Urinary bladder (tissue), 4 donors: ENCODE measurements around the gene CXCL8. TPM values are rescaled to one million over a fixed set of nuclear protein-coding genes. Genes with fewer than 3 reads are reported as not detected.

Experiments
- DNase-seq: peaks from one replicate; pipeline ENCODE4 v3.0.0-alpha.2; 2015; ENCODE audit errors: extremely low spot score
- H3K27ac ChIP-seq: one replicate; pipeline ENCODE4 v1.5.1; 2013; ENCODE audit warnings: low read depth, mild to moderate bottlenecking, moderate library complexity
- H3K36me3 ChIP-seq: one replicate; pipeline ENCODE4 v1.6.1; 2013; ENCODE audit warnings: mild to moderate bottlenecking, moderate library complexity; ENCODE audit not compliant: insufficient read depth
- H3K4me1 ChIP-seq: one replicate; pipeline ENCODE4 v1.6.1; 2013; ENCODE audit warnings: mild to moderate bottlenecking, moderate library complexity; ENCODE audit not compliant: insufficient read depth
- H3K4me3 ChIP-seq: one replicate; pipeline ENCODE4 v1.5.1; 2013; ENCODE audit warnings: low read depth, low read length
- WGBS: extraction: QIAGEN DNeasy Blood & Tissue Kit; methylation state at CpG from one replicate; pipeline ENCODE4 v1.1.7; 2013; 5-methylcytosine and 5-hydroxymethylcytosine counted together
- polyA plus RNA-seq: library from polyadenylated mRNA; stranded (reverse); fragments of 200-250 nt; gene quantifications from one replicate; pipeline ENCODE4 v1.2.3, GENCODE V29; 2013
- total RNA-seq: library from RNA; depleted of rRNA; stranded (reverse); fragments of >200 nt; gene quantifications from one replicate; pipeline ENCODE4 v1.2.3, GENCODE V29; 2014
- donor health status: healthy with polysubstance abuse.
- donor health status: healthy.

CXCL8 gene
- total and polyA plus RNA-seq, 2 donors = 1.1 to 1.2 TPM

- Histone ChIP-seq H3K36me3 (no peaks in the 10 kb centered on the region), H3K4me1 (no peaks in the 10 kb centered on the region), H3K4me3 (no peak overlapping the region), H3K27ac (no peak overlapping the region)
- DNase-seq = no peak
- WGBS = 76% methylated on average over 4 of the region's 4 CpGs
These were observed 33.0 kb upstream of the CXCL8 start for GRCh38 chr4:73707269-73707875.

GRCh38 chr4:73707918-73708577 lies 32.3 kb upstream of the CXCL8 start:
- Histone ChIP-seq H3K36me3 (no peaks in the 10 kb centered on the region), H3K27ac (no peak overlapping the region), H3K4me1 (no peaks in the 10 kb centered on the region), H3K4me3 (no peak overlapping the region)
- DNase-seq = no peak
- WGBS = 13% methylated on average over 7 of the region's 7 CpGs

DNA sequence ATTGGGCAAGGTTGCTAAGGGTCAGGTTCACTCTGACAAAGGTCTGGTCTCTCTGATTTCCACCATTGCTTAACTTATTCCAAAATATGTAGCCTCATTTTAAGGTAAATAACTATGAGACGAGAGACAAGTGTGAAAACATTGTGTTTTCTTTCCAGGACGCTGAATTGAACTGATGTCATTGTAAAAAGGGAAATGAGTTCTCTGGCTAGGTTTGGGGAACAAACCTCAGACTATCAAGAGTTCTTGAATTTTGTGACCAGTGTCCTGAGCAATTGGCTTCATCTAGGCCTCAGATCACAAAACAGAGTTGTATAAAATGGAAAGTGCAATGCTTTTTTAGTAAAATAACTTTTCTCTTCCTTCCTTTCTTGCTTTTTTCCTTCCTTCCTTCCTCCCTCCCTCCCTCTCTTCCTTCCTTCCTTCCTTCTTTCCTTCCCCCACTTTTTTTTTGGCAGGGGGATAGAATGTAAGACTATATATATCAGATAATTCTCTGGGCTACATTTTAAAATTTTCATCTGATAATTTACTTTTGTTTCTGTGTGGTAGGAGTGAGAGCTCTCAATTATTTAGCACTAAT lies 30.8 kb upstream of the CXCL8 start:
- DNase-seq = no peak
- Histone ChIP-seq H3K27ac (no peak overlapping the region), H3K4me1 (no peaks in the 10 kb centered on the region), H3K36me3 (no peaks in the 10 kb centered on the region), H3K4me3 (no peak overlapping the region)
- WGBS = 90% methylated on average over 2 of the region's 2 CpGs

- H3K27ac ChIP-seq = no peak overlapping the region
- no peak for DNase-seq
- H3K36me3 ChIP-seq = no peaks in the 10 kb centered on the region
- H3K4me3 ChIP-seq = no peak overlapping the region
- 95% methylated on average over 3 of the region's 3 CpGs for WGBS
- H3K4me1 ChIP-seq = no peaks in the 10 kb centered on the region
These were observed 30.3 kb upstream of the CXCL8 start for GRCh38 chr4:73710094-73710493.

GRCh38 chr4:73711989-73712388 lies 28.4 kb upstream of the CXCL8 start:
- DNase-seq = no peak
- Histone ChIP-seq H3K36me3 (no peaks in the 10 kb centered on the region), H3K4me3 (no peak overlapping the region), H3K27ac (no peak overlapping the region), H3K4me1 (no peaks in the 10 kb centered on the region)
- 77% methylated on average over 2 of the region's 2 CpGs for WGBS

- WGBS = 98% methylated on average over 3 of the region's 3 CpGs
- no peaks in the 10 kb centered on the region for H3K36me3 ChIP-seq
- H3K4me3 ChIP-seq = no peak overlapping the region
- no peak overlapping the region for H3K27ac ChIP-seq
- DNase-seq = no peak
- H3K4me1 ChIP-seq = no peaks in the 10 kb centered on the region
These were observed 26.7 kb upstream of the CXCL8 start for GRCh38 chr4:73713650-73714049.

DNA sequence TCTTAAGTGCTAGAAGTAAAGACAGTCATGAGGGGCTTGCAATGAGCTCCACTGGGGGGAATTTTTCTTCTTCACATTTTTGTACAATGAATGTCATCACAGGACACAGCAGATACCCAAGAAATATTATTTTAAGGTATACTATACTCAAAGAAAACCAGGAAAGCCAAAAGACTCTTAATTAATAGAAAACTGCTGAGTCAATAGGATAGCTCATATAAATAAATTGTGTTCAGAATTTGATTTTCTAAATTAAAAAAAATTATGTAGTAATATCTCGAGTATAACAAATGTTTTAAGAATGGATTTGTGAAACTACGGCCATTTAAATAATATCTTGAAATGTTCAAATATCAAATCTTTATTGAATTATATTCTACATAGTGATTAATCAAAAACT lies 25.7 kb upstream of the CXCL8 start:
- no peaks in the 10 kb centered on the region for H3K4me1 ChIP-seq
- no peaks in the 10 kb centered on the region for H3K36me3 ChIP-seq
- H3K27ac ChIP-seq = no peak overlapping the region
- DNase-seq = no peak
- WGBS = 95% methylated on average over 2 of the region's 2 CpGs
- no peak overlapping the region for H3K4me3 ChIP-seq

- Histone ChIP-seq H3K4me3 (no peak overlapping the region), H3K27ac (no peak overlapping the region), H3K36me3 (no peaks in the 10 kb centered on the region), H3K4me1 (no peaks in the 10 kb centered on the region)
- DNase-seq = no peak
- 80% methylated on average over 2 of the region's 2 CpGs for WGBS
These were observed 24.7 kb upstream of the CXCL8 start for GRCh38 chr4:73715659-73716058.

DNA sequence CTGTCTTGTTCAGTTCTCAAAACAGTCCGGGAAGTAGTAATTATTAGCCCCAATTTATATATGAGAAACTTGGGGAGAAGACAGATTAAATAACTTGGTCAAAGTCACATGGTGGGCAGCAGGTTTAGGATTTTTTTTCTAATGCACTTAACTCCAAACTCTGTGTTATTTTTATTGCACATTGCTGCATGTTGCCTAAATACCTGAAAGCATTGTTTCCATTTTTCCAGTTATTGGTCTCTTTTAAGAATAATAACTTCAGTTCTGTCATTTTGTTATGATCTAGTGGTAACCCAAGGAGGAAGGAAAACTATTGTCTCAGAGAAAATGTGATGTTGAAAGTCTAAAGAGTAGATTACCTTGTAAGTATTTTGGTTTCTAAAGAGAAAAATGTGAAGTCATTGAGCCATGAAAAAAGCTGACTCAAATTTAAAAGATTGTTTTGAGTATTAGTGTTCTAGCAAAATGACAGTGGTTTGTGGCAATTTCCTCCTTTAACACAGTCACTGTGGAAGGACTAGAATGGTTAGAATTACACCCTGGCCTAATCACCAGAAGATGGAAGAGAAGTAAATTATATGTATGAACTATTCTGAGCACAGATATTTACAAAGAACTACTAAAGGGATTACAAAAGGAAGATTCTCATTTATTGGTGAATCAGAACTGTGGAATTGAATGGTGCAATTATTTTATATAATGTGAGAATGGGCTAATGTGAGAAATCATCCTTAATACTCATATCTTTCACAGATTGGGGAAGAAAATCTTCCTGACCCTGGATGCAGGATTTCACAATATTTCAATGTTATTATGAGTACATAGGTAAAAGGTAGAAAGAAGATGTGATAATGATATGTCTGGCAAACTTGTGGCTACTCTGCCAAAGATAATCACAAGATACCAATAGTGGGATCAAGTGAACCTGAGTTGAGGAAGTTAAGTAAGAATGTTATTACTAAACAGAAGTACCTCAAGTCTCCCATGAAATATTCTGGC lies 21.7 kb upstream of the CXCL8 start:
- no peak overlapping the region for H3K4me3 ChIP-seq
- 96% methylated on average over 1 of the region's 1 CpG for WGBS
- no peaks in the 10 kb centered on the region for H3K4me1 ChIP-seq
- no peak for DNase-seq
- H3K27ac ChIP-seq = no peak overlapping the region
- H3K36me3 ChIP-seq = no peaks in the 10 kb centered on the region

DNA sequence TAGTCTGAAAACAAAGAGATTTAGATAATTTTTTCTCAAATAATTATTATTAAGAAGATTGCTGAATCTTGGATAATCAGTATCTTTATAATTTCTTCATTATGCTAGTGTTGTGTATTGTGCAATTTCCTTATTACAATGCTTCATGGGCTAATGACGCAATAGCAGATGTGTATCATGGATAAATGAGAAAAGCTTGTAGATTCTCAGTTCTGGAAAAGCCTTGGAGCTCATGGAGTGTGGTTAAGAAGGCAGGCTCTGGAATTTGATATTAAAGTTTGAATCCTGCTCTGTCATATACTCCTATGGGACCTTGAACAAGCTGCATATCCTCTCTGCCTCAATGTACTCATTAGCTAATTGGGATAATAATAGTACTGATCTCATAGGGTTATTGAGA lies 18.9 kb upstream of the CXCL8 start:
- Histone ChIP-seq H3K36me3 (no peaks in the 10 kb centered on the region), H3K27ac (no peak overlapping the region), H3K4me1 (no peaks in the 10 kb centered on the region), H3K4me3 (no peak overlapping the region)
- WGBS = 75% methylated on average over 1 of the region's 1 CpG
- no peak for DNase-seq

DNA sequence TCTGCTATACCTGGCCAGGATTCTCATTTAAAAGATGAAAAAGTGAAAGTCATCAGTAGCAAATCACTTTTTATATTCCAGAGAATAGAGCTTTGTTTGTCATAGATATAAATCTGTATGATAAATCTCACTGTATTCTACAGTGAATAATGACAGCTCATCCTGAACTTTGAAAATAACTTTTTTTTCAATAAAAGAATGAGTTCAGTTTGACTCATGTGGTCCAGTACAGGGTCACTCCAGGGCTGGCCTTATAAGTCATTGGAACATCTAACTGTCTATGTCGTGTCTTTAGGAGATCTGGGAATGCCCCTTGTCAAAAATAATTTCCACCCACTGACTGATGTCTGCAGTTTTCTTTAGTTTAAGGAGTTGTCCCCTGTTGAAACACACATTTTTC lies 18.5 kb upstream of the CXCL8 start:
- DNase-seq = no peak
- Histone ChIP-seq H3K4me1 (no peaks in the 10 kb centered on the region), H3K4me3 (no peak overlapping the region), H3K36me3 (no peaks in the 10 kb centered on the region), H3K27ac (no peak overlapping the region)
- WGBS = 69% methylated on average over 1 of the region's 1 CpG

DNA sequence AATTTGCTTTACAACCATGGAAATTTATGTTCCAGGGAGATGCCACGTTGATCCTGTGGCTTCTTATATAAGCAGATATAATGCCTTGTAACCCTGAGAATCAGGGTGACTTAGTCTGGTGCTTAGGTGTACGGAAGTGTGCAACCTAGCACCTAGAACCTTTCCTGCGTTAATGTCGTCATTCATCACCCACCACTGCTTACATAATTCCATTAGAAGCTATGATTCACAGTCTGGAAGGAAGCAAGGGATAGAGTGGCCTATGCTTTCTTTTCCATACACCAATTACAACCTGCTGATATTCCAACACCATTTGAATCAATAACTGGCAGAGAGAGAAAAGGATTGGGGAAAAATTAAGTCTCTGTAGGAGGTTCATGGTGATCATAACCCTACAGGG lies 17.3 kb upstream of the CXCL8 start:
- Histone ChIP-seq H3K4me1 (no peaks in the 10 kb centered on the region), H3K27ac (no peak overlapping the region), H3K4me3 (no peak overlapping the region), H3K36me3 (no peaks in the 10 kb centered on the region)
- DNase-seq = no peak
- 81% methylated on average over 4 of the region's 4 CpGs for WGBS

- WGBS = 86% methylated on average over 6 of the region's 6 CpGs
- Histone ChIP-seq H3K4me1 (no peaks in the 10 kb centered on the region), H3K4me3 (no peak overlapping the region), H3K36me3 (no peaks in the 10 kb centered on the region), H3K27ac (no peak overlapping the region)
- no peak for DNase-seq
These were observed 16.4 kb upstream of the CXCL8 start for GRCh38 chr4:73723928-73724327.
